K562 (cell line): Measurements from ENCODE around the gene GLIPR1L1. TPM values are rescaled to one million over a fixed set of nuclear protein-coding genes. Genes with fewer than 3 reads are reported as not detected.

ENCODE experiments used
- ATAC-seq: fragments of 200-7000 bp; cut with Tn5 transposase; 3 replicates; pipeline ENCODE4 v1.9.1; 2020; ENCODE audit warnings: moderate library complexity
- BruUV-seq: library from RNA; stranded (reverse); fragments of 400-500 nt; replicated peaks from 2 replicates; lab custom pipeline; 2021; lab: Mats Ljungman, UMichigan
- CTCF ChIA-PET: fragments of 300-600 bp; formaldehyde crosslinking; extraction: SDS; loops from one replicate; lab custom pipeline; 2021; ENCODE audit warnings: low intra/inter-chr PET ratio; lab: Yijun Ruan, JAX
- POLR2A ChIA-PET: fragments of 300-600, 350-650 bp; sonication (Branson Sonifier 250); formaldehyde crosslinking; extraction: SDS; loops from one replicate; lab custom pipeline; 2021; ENCODE audit warnings: antibody characterized with exemption, inconsistent platforms; lab: Yijun Ruan, JAX
- DNase-seq, 4 experiments: peaks; one replicate each; pipeline versions ENCODE4 v3.0.0 to v3.0.0-alpha.2; 2011 to 2018; ENCODE audit warnings: low spot score in 3 of 4, mixed read lengths in 3 of 4; ENCODE audit errors: extremely low read depth in 1 of 4
- FAIRE-seq: peaks from 2 replicates; lab custom pipeline; 2011; peaks lifted over from hg19 to GRCh38; lab: Jason Lieb, UNC
- H2AFZ ChIP-seq: 2 replicates; pipeline ENCODE4 v1.6.0; 2011; ENCODE audit warnings: low read depth, low read length, control low read depth, inconsistent platforms
- H3K27ac ChIP-seq: fragments of 200-600 bp; 3 replicates; pipeline ENCODE4 v1.8.0; 2011; ENCODE audit warnings: low read depth, mild to moderate bottlenecking, control low read depth, inconsistent platforms, low read length, moderate library complexity, mixed read lengths; ENCODE audit errors: extremely low read depth
- H3K27me3 ChIP-seq, 2 experiments: fragments of 300-600 bp in 1 of 2; 2 replicates in 1 of 2; 3 replicates in 1 of 2; pipeline versions ENCODE4 v1.6.0 to v1.8.0; 2011; ENCODE audit warnings: inconsistent platforms in 2 of 2, low read length in 2 of 2, mild to moderate bottlenecking in 1 of 2, mixed read lengths in 1 of 2, moderate library complexity in 1 of 2; ENCODE audit not compliant: control insufficient read depth in 2 of 2, insufficient read depth in 2 of 2
- H3K36me3 ChIP-seq: fragments of 300-600 bp; 3 replicates; pipeline ENCODE4 v1.8.0; 2011; ENCODE audit warnings: mild to moderate bottlenecking, low read length, inconsistent platforms; ENCODE audit not compliant: control insufficient read depth, insufficient read depth
- H3K4me1 ChIP-seq, 2 experiments: fragments of 200-600 bp in 1 of 2; replicated peaks in 1 of 2; 2 replicates in 1 of 2; 3 replicates in 1 of 2; pipeline versions ENCODE4 v1.5.1 to v1.8.0; 2011; ENCODE audit warnings: inconsistent platforms in 2 of 2, low read length in 2 of 2, mild to moderate bottlenecking in 1 of 2, mixed read lengths in 1 of 2, moderate library complexity in 1 of 2; ENCODE audit not compliant: control insufficient read depth in 2 of 2, insufficient read depth in 2 of 2
- H3K4me2 ChIP-seq: 2 replicates; pipeline ENCODE4 v1.6.1; 2011; ENCODE audit warnings: low read length, control low read depth, inconsistent platforms, mixed read lengths; ENCODE audit not compliant: insufficient read depth
- H3K4me3 ChIP-seq: fragments of 200-600 bp; sonication (generic), shearing (Covaris generic); 2 replicates; pipeline ENCODE4 v1.5.1; 2016; ENCODE audit warnings: control low read depth, inconsistent platforms
- H3K79me2 ChIP-seq: fragments of 200-600 bp; 3 replicates; pipeline ENCODE4 v1.8.0; 2011; ENCODE audit warnings: low read length, inconsistent platforms; ENCODE audit not compliant: control insufficient read depth, insufficient read depth
- H3K9ac ChIP-seq, 2 experiments: 2 replicates each; pipeline versions ENCODE4 v1.6.0 to v1.6.1; 2011; ENCODE audit warnings: low read depth in 2 of 2, low read length in 2 of 2, control low read depth in 1 of 2, inconsistent platforms in 1 of 2, mild to moderate bottlenecking in 1 of 2, mixed read lengths in 1 of 2; ENCODE audit not compliant: insufficient read depth in 1 of 2
- H3K9me1 ChIP-seq: one replicate; pipeline ENCODE4 v1.6.0; 2011; ENCODE audit warnings: inconsistent platforms, mild to moderate bottlenecking, low read length, moderate library complexity; ENCODE audit not compliant: control insufficient read depth, insufficient read depth
- H3K9me3 ChIP-seq: replicated peaks from 2 replicates; pipeline ENCODE4 v1.5.1; 2011; ENCODE audit warnings: low read depth, low read length, inconsistent platforms; ENCODE audit not compliant: control insufficient read depth, insufficient read depth
- H4K20me1 ChIP-seq: replicated peaks from 2 replicates; pipeline ENCODE4 v1.6.1; 2011; ENCODE audit warnings: low read length, inconsistent platforms, mixed read lengths; ENCODE audit not compliant: control insufficient read depth, insufficient read depth
- CBX1 ChIP-seq: sonication (generic); IDR thresholded peaks from 2 replicates; pipeline ENCODE4 v1.6.1; 2016; ENCODE audit warnings: antibody characterized with exemption, low read depth, mild to moderate bottlenecking
- CC2D1A ChIP-seq: fragments of 450-650 bp; IDR thresholded peaks from 2 replicates; pipeline ENCODE4 v1.6.1; 2017; ENCODE audit warnings: mild to moderate bottlenecking
- CGGBP1 ChIP-seq: fragments of 250-450 bp; sonication (Bioruptor Pico); IDR thresholded peaks from 2 replicates; pipeline ENCODE4 v1.9.0; 2021; ENCODE audit warnings: mild to moderate bottlenecking
- CHD4 ChIP-seq: fragments of 200-600 bp; sonication (generic); IDR thresholded peaks from 3 replicates; pipeline ENCODE4 v1.6.1; 2012; ENCODE audit warnings: low read depth, mild to moderate bottlenecking, mixed read lengths, low read length, inconsistent platforms; ENCODE audit not compliant: insufficient read depth, insufficient replicate concordance, poor library complexity, severe bottlenecking
- CSDE1 ChIP-seq, 2 experiments: fragments of 450-650 bp; IDR thresholded peaks; 2 replicates each; pipeline ENCODE4 v1.6.1; 2016; ENCODE audit warnings: mild to moderate bottlenecking in 1 of 2
- DLX4 ChIP-seq: fragments of 250-450 bp; sonication (Bioruptor Pico); IDR thresholded peaks from 2 replicates; pipeline ENCODE4 v1.6.1; 2021; ENCODE audit warnings: mild to moderate bottlenecking
- FOXK1 ChIP-seq: sonication (generic); formaldehyde crosslinking; IDR thresholded peaks from 2 replicates; pipeline ENCODE4 v1.8.0; 2022; ENCODE audit warnings: missing genetic modification reagents, mild to moderate bottlenecking, borderline replicate concordance
- GABPB1 ChIP-seq: sonication (generic); formaldehyde crosslinking; IDR thresholded peaks from 2 replicates; pipeline ENCODE4 v1.8.0; 2022; ENCODE audit warnings: mild to moderate bottlenecking, missing genetic modification reagents
- HNRNPH1 ChIP-seq: fragments of 200-400 bp; formaldehyde crosslinking; optimal IDR thresholded peaks from 2 replicates; pipeline ENCODE3; 2017; ENCODE audit warnings: low read depth, mild to moderate bottlenecking, low read length, moderate library complexity
- MCM5 ChIP-seq: fragments of 450-650 bp; IDR thresholded peaks from 2 replicates; pipeline ENCODE4 v1.6.1; 2016; ENCODE audit warnings: low read depth
- NCOA4 ChIP-seq: fragments of 450-650 bp; IDR thresholded peaks from 2 replicates; pipeline ENCODE4 v1.6.1; 2018; ENCODE audit warnings: mild to moderate bottlenecking; ENCODE audit not compliant: partially characterized antibody
- OTX1 ChIP-seq: fragments of 450-650 bp; formaldehyde crosslinking; IDR thresholded peaks from 2 replicates; pipeline ENCODE4 v1.4.0; 2022; ENCODE audit warnings: mild to moderate bottlenecking
- POLR3G ChIP-seq: IDR thresholded peaks from 2 replicates; pipeline ENCODE4 v1.6.1; 2011; ENCODE audit not compliant: insufficient read length, insufficient replicate concordance; ENCODE audit errors: extremely low read depth
- PREB ChIP-seq: sonication (generic); formaldehyde crosslinking; IDR thresholded peaks from 2 replicates; pipeline ENCODE4 v1.8.1; 2023; ENCODE audit warnings: mild to moderate bottlenecking, missing genetic modification reagents
- TBP ChIP-seq: optimal IDR thresholded peaks from 2 replicates; pipeline ENCODE3; 2011; ENCODE audit warnings: low read depth, low read length, improper control_type of control experiment
- UBTF ChIP-seq, 2 experiments: IDR thresholded peaks; 2 replicates each; pipeline ENCODE4 v1.6.1; 2012; ENCODE audit warnings: improper control_type of control experiment in 2 of 2, low read depth in 2 of 2, low read length in 2 of 2, borderline replicate concordance in 1 of 2
- USF1 ChIP-seq: sonication (generic); formaldehyde crosslinking; IDR thresholded peaks from 2 replicates; pipeline ENCODE4 v1.9.0; 2022; ENCODE audit warnings: mild to moderate bottlenecking, missing genetic modification reagents
- ZNF274 ChIP-seq: IDR thresholded peaks from 2 replicates; pipeline ENCODE4 v1.6.1; 2011; ENCODE audit warnings: low read depth, mild to moderate bottlenecking, low read length, moderate library complexity, borderline replicate concordance
- WGBS: fragments of 100-300 bp; shearing (Covaris generic); methylation state at CpG from one replicate; pipeline ENCODE4 v1.1.6; 2016; ENCODE audit warnings: low coverage, mixed read lengths; ENCODE audit not compliant: insufficient coverage; ENCODE audit errors: missing lambda C conversion rate; 5-methylcytosine and 5-hydroxymethylcytosine counted together
- in situ Hi-C: fragments of 300-500 bp; cut with MboI; formaldehyde crosslinking; loops from 4 replicates; pipeline ENCODE4 v1.15.0; 2018; ENCODE audit warnings: inconsistent platforms, mixed read lengths
- intact Hi-C: fragments of 100-400 bp; cut with micrococcal nuclease; formaldehyde crosslinking; loops from 2 replicates; pipeline ENCODE4 v1.14.2; 2022
- polyA plus RNA-seq, 8 experiments: library from polyadenylated mRNA; depleted of rRNA in 4 of 8; stranded (reverse) in 5 of 8; unstranded in 3 of 8; fragments of >200 nt; fragmentation: Nextera tagmentation in 2 of 8; fragmentation: Illumina TruSeq in 1 of 8; extraction: Ambion mirVana in 2 of 8; extraction: Trizol in 1 of 8; gene quantifications; 2 replicates each; pipeline versions ENCODE4 v1.2.1 to v1.2.3, GENCODE V29; 2011 to 2014; ENCODE audit warnings: inconsistent platforms in 1 of 8, missing spikeins in 1 of 8
- total RNA-seq, 7 experiments: library from RNA; depleted of rRNA in 6 of 7; stranded (reverse); fragments of >200 nt in 6 of 7; fragmentation: Illumina TruSeq in 2 of 7; extraction: Trizol in 2 of 7; gene quantifications; 2 replicates each; pipeline versions ENCODE4 v1.2.1 to v1.2.3, GENCODE V29; 2011 to 2021; ENCODE audit warnings: low replicate concordance in 1 of 7

GLIPR1L1 gene
- total and polyA plus RNA-seq, 9 of the 15 experiments (the other 6 are each of a cell fraction or from before 2014, with no cell fraction given): not detected

DNA sequence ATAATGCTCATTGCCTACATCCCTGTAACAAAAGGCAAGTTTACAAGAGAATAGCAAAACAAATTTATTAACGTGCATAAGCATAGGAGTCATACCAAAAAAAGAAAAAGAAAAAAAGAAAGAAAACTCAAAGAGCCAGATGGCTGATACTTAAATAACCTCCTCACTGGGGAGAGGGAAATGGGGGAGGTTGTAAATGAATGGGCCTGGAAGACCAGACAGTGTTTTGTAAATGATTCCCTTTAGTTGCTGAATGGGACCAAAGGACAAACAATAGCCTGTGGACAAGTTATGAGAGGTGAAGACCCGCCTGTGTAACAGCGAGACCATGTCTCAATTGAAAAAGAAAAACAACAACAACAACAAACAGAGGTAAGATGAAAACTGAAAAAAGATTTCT, 39.7 kb upstream of the GLIPR1L1 start (continued):
- TF ChIP-seq NCOA4 (no peak), DLX4 (CRISPR knock-in tag) (no peak), ZNF274 (no peak)

DNA sequence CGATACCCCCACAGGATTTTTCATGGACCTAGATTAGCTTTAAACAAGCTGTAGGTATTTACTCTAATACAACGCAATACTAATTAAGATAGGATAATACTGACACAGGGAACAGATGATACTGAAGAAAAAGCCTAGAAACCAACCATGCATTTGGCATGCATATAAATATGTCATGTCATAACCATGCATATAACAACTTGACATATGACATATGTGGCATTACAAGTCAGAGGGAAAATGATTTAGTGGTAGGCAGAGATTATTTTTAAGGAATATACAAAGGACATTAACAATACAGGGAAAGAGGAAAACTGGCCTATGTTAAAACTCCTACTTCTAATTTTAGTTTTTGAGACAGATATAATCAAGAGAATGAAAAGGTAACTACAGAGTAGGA, 32.2 kb upstream of the GLIPR1L1 start:
- ChIA-PET POLR2A (interaction anchor here (0.6 kb wide), 1 partner anchor 8 kb away, joined by 3 read pairs; no protein-coding TSS in a partner anchor), CTCF (no interaction called here)
- no peak for ATAC-seq
- Histone ChIP-seq H3K4me1 (peaks cover 0 to 7% of the 10 kb centered on the region in 2 experiments; a peak in 1 of 5 replicates), H3K4me3 (no peak overlapping the region), H4K20me1 (no peaks in the 10 kb centered on the region), H3K79me2 (no peaks in the 10 kb centered on the region), H2AFZ (no peak overlapping the region), H3K4me2 (no peak overlapping the region), H3K9me1 (no peaks in the 10 kb centered on the region), H3K9ac (no peak overlapping the region), H3K36me3 (no peaks in the 10 kb centered on the region), H3K27ac (no peak overlapping the region), H3K9me3 (no peaks in the 10 kb centered on the region), H3K27me3 (no peaks in the 10 kb centered on the region)
- 0% methylated on average over 2 of the region's 2 CpGs for WGBS
- no peak for FAIRE-seq
- DNase-seq: no peak
- BruUV-seq: no TSS peak
- in situ Hi-C loops (no loop called here), intact Hi-C loops (no loop called here)
- TF ChIP-seq TBP (no peak), USF1 (CRISPR knock-in tag) (no peak), MCM5 (no peak), FOXK1 (CRISPR knock-in tag) (no peak), PREB (no peak), CGGBP1 (CRISPR knock-in tag) (no peak), POLR3G (no peak), CSDE1 (IDR thresholded peaks at IDR 0.05) (no peak), CHD4 (no peak), UBTF (IDR thresholded peaks at IDR 0.05; ENCODE audit: borderline replicate concordance in 1 of 2, low read depth in 2 of 2, low read length in 2 of 2) (no peak), OTX1 (CRISPR knock-in tag) (no peak), CBX1 (no peak), GABPB1 (CRISPR knock-in tag) (no peak), HNRNPH1 (no peak), CC2D1A (no peak)
